HG03575 (cell line): ENCODE measurements around the gene VAPA.

Experiments
- ATAC-seq: cut with Tn5 transposase; IDR thresholded peaks from one replicate; pipeline ENCODE4 v1.9.1; 2021; ENCODE audit not compliant: unreplicated experiment, insufficient number of reproducible peaks, low FRiP score; ENCODE audit errors: extremely low read depth

Gene VAPA

DNA sequence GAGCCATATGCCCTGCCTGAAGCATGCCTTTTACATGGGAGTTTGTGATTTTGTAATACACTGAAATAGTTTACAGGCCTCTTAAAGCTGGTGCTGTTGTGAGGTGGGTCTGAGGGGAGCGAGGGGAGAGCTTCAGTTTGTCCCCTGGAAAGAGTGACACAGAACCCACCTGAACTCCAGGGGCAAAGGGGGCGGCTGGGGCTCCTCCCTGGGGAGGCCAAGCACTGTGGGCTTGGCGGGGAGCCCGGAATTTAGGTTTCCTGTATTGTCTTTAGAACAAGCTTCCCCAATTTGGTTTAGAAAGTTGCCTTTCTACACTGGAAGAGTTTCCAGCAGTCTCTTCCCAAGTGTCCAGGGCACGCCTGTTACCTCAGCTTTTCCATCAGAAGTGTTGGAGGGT, 75.7 kb downstream of the VAPA start:
- ATAC-seq, result no peak

DNA sequence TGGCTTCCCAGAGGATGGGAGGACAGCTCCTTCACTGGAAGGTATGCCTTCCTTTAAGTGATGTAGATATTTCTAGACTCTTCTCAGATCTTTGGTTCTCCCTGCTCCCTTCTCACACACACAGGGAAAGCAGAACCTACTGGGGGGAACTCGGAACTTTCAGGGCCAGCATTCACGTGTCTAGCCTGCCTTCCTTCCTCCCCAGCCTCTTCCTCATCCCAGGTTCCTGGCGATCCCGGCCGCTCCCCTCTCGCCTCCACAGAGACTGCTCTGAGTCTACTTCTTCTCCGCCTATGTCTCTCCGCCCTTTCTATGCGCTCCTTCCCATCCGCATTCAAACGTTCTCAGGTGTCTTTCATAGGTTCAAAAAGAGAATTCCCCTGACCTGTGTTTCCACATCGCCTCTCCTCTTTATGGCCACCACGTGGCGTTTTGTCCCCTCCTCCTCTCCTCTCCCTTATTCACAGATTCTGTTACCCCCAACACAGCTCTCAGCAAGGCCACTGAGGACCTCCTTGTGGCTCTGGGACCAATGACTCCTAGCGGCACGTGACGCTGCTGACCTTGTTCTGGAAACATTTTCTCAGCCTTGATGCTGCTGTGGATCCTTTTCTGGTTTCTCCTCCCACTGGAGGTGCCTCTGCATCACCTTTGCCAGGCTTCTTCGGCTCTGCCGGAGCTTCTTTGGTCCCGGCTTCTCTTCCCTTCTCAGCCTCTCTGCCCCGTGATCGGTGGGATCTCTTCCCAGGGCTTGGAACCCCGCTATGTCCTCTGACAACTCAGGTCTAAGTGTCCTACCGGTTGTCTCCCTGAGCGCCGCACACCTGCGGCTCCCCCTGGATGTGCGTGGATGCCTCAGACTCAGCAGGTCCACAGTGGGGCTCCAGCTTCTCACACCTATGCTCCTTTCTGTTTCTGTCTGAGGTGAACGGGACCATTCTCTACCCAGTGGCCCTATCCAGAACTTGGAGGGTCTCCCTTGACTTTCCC, 77.5 kb downstream of the VAPA start:
- ATAC-seq, result no peak

GRCh38 chr18:9992300-9992972, 78.6 kb downstream of the VAPA start:
- ATAC-seq, result no peak

DNA sequence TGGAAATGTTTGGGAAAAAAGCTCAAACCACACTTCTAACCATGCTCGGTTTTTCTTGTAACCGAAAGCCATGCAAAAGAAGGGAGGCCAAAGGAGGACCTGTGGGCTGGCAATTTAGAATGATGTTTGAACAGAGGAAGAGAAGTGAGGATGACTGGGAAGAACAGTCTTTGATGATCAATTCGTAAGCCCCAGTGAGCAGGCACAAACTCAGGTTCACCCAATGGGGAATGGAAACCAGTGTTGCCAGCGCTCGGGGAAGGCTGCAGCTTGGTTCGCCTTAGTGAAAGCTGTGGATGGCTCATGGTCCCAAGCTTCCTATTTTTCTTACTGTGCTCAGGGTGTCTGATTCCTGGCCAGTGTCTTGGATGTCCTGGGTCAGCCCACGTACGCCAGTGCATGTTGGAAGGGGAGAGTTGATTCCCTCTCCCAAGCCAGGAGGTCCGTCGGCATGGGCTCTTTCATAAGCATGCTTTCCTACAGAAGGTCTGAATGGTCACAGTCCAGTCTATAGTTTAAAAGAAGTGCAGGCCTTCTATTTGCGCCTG, 79.2 kb downstream of the VAPA start:
- ATAC-seq, result no peak

GRCh38 chr18:9993521-9994025, 79.8 kb downstream of the VAPA start:
- ATAC-seq, result no peak

GRCh38 chr18:9994026-9994570, 80.3 kb downstream of the VAPA start:
- ATAC-seq, result no peak

- ATAC-seq, result no peak
Measured at GRCh38 chr18:9994701-9995235, 81.0 kb downstream of the VAPA start.

GRCh38 chr18:9995631-9996030, 81.8 kb downstream of the VAPA start:
- ATAC-seq, result no peak

DNA sequence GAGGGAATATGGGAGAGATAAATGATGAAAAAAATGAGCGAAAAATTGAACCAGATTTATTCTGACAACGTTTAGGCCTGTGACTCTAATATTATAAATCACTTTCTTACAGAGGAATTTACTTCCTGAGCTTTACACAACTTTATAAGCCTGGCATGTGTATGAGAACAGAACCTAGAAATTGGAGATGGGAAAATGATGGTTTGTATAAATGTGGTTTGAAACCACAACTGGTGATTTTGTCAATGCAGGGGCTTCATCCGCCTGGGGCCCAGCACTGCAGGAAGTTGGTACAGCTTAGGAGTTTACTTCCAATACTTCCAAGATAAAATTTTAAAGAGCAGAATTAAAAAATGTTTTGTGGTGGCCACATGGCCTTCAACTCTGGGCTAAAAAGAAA, 82.3 kb downstream of the VAPA start:
- ATAC-seq, result no peak

DNA sequence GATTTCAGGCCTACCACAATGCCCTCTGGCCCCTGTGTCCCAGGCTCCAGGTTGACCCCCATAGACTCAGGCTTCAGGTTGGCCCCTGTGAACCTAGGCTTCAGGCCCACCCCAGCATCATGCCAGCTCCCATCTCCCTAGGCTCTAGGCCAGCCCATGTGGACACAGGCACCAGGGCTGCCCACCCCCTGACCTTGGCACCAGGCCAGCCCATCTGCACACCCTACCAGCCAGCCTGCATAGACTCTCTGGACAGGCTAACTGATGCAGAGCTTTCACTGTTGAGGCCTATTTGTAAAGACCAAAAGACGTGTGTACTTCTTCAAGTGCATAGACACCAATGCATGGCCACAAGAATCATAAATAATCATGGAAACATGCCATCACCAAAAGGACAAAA, 83.9 kb downstream of the VAPA start:
- ATAC-seq, result no peak

DNA sequence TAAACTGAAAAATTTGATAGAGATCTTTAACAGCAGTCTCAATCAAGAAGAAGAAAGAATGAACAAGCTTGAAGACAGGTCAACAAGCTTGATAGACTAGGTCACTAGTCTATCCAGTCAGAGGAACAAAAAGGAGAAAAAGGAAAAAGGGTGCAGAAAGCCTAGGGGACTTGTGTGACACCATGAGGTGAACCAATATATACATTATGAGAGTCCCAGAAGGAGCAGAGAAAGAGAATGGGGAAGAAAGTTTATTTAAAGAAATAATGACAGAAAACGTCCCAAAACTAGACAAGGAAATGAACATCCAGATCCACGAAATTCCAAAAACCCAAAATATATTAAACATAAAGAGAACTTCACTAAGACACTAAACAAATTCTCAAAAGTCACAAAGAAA, 84.5 kb downstream of the VAPA start:
- no peak for ATAC-seq

DNA sequence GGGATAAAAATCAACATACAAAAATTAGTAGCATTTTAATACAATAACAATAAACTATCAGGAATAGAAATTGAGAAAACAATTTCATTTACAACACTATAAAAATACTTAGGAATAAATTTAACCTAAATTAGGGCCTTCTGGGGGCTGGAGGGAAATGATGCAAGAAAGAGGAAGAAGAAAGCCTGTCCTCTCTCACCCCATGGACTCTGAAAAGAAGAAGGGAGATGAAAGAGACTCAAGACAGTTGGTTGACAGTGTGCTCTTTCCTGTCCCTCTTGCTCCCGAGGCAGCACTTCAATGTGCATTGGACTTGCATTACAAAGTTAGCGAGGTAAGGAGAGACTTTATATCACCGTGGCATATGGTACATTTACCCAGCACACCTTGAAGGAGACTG, 88.5 kb downstream of the VAPA start:
- ATAC-seq, result no peak

GRCh38 chr18:10003281-10003680, 89.5 kb downstream of the VAPA start:
- no peak for ATAC-seq

DNA sequence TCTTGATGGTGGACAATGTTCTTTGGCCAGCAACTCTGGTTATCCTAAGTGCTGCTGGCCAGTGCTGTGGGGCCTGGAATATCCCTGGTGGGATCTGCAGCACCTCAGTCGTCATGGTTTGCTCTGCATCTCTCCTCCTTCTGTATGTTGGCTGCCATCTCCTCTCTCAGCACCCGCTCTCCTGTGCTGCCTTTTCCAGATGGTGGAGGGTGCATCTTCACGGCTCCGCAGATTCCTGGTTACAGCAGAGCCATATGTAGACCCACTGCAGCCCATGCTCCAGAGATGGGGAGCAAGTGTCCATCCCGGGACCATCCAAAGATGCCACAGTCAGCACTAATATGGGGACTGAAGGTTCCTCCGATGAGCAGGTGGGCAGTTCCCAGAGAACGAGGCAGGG, 90.0 kb downstream of the VAPA start:
- no peak for ATAC-seq

DNA sequence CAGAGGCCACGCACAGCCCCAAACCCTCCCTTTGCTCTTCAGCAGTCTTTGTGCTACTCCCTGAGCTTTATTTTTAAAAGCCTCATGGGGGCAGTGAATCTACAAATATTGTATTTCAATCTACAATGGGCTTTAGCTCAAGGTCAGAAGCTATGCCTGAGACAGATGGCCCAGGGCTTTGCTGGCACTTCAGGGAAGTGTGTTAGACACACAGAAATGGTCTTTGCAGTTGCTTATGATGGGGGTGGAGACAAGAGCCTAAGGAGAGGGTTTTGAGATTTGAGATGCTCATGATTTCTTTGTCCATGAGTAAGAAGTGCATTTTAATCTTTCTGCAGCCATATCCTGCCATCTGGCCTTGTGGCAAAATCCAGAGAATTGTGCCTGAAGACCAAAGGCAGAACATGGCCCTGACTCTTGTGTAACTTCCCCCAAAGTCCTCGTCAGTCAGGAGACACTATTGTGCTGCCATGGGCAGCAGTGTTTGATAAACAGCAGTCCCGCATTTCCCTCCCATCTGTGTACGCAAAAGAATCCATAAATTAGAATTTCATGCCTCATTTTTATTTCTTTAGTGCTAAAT, 92.6 kb downstream of the VAPA start:
- no peak for ATAC-seq

DNA sequence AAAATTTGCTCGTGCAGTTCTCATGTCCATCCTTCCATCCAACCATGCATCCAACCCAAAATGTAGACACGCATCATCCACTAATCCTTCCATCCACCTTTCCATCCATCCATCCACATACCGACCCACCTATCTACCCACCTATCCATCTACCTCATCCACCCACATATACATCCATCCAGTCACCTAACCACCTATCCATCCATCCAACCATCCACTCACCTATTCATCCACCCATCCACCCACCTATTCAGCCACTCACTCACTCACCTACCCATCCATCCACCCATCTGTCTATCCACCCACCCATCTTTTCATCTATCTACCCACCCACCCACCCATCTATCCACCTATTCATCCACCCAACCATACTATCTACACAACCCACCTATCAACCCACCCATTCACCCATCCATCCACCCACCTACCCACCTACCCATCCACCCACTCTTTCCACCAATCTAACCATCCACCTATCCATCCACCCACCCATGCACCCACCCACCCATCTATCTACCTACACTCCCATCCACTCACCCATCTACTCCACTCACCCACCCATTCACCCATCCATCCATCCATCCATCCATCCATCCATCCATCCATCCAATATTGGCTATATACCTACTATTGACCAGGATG, 94.3 kb downstream of the VAPA start:
- ATAC-seq, result no peak
